RWPE1 (cell line): ENCODE results near the gene TTYH3.

ENCODE experiments used
- CTCF ChIA-PET: fragments of 350-600 bp; sonication (Branson Sonifier 250); formaldehyde crosslinking; extraction: SDS; loops from one replicate; lab custom pipeline; 2021; lab: Yijun Ruan, JAX
- POLR2A ChIA-PET: fragments of 400-600 bp; formaldehyde crosslinking; extraction: SDS; loops from one replicate; lab custom pipeline; 2020; ENCODE audit warnings: antibody characterized with exemption; ENCODE audit not compliant: low non-redundant PET; lab: Yijun Ruan, JAX
- DNase-seq: peaks from one replicate; pipeline ENCODE4 v3.0.0; 2012; ENCODE audit warnings: low spot score
- H3K27ac ChIP-seq: fragments of 450-650 bp; 2 replicates; pipeline ENCODE4 v1.5.1; 2017
- CTCF ChIP-seq: fragments of 450-650 bp; conservative IDR thresholded peaks from 2 replicates; pipeline ENCODE4 v1.5.1; 2017; ENCODE audit warnings: low read depth, mild to moderate bottlenecking

TTYH3 gene

GRCh38 chr7:2681929-2682799 is 50.4 kb downstream of the TTYH3 start:
- TF ChIP-seq CTCF, result no peak
- POLR2A ChIA-PET, result no interaction called here
- CTCF ChIA-PET, result interaction anchor here (0.6 to 1.9 kb wide), 6 partner anchors 12 to 757 kb away, joined by 3 to 5 read pairs (median 3); no protein-coding TSS in a partner anchor

GRCh38 chr7:2684501-2684900 is 52.7 kb downstream of the TTYH3 start:
- POLR2A ChIA-PET, result no interaction called here
- CTCF ChIA-PET, result no interaction called here
- no peak for TF ChIP-seq CTCF
- DNase-seq, result no peak
- H3K27ac ChIP-seq, result no peak overlapping the region

More at GRCh38 chr7:2681929-2682799, 50.4 kb downstream of the TTYH3 start:
- no peak overlapping the region for H3K27ac ChIP-seq
- no peak for DNase-seq

- ChIA-PET POLR2A (no interaction called here), CTCF (interaction anchor here (0.6 kb wide), 1 partner anchor 313 kb away, joined by 3 read pairs; no protein-coding TSS in a partner anchor)
- H3K27ac ChIP-seq, result no peak overlapping the region
- no peak for DNase-seq
- TF ChIP-seq CTCF, result no peak
These were observed 54.3 kb downstream of the TTYH3 start for GRCh38 chr7:2686101-2686500.

GRCh38 chr7:2687338-2687869 is 55.6 kb downstream of the TTYH3 start:
- TF ChIP-seq CTCF, result no peak
- H3K27ac ChIP-seq, result no peak overlapping the region
- no peak for DNase-seq
- ChIA-PET POLR2A (no interaction called here), CTCF (no interaction called here)

GRCh38 chr7:2687881-2688318 is 56.1 kb downstream of the TTYH3 start, which contains the start of gene AMZ1:
AMZ1 (plus strand) TSS chr7:2688202; CDS start chr7:2700452, 12,250 bp downstream.
- H3K27ac ChIP-seq, result no peak within 1 kb of the TSS
- no peak for DNase-seq
- no peak for TF ChIP-seq CTCF
- ChIA-PET CTCF (no interaction called here), POLR2A (no interaction called here)
